Caco-2 (cell line): ENCODE data around the gene CSNK2A3. TPM values are rescaled to one million over a fixed set of nuclear protein-coding genes. Genes with fewer than 3 reads are reported as not detected.

Experiments
- BruUV-seq: library from RNA; stranded (reverse); fragments of 400-500 nt; replicated peaks from 2 replicates; lab custom pipeline; 2021; lab: Mats Ljungman, UMichigan
- CTCF ChIA-PET: fragments of 300-600 bp; sonication (Branson Sonifier 250); formaldehyde crosslinking; loops from one replicate; lab custom pipeline; 2022; ENCODE audit warnings: antibody characterized with exemption; lab: Charles Lee
- POLR2A ChIA-PET: fragments of 300-600 bp; sonication (Branson Sonifier 250); formaldehyde crosslinking; loops from one replicate; lab custom pipeline; 2022; ENCODE audit warnings: antibody characterized with exemption; lab: Charles Lee
- DNase-seq, 2 experiments: peaks; one replicate each; pipeline versions ENCODE4 v3.0.0 to v3.0.0-alpha.2; 2020 to 2022
- H3K27me3 ChIP-seq: replicated peaks from 2 replicates; pipeline ENCODE4 v1.6.0; 2011; ENCODE audit warnings: low read length; ENCODE audit not compliant: control insufficient read depth, insufficient read depth
- H3K36me3 ChIP-seq: 2 replicates; pipeline ENCODE4 v1.5.1; 2011; ENCODE audit warnings: low read length; ENCODE audit not compliant: control insufficient read depth, insufficient read depth
- H3K4me1 ChIP-seq: fragments of 250-450 bp; sonication (Bioruptor Pico); 2 replicates; pipeline ENCODE4 v1.5.1; 2020; ENCODE audit warnings: mild to moderate bottlenecking
- H3K4me3 ChIP-seq: 2 replicates; pipeline ENCODE4 v1.5.1; 2011; ENCODE audit warnings: low read depth, mild to moderate bottlenecking, control low read depth, low read length
- H3K9me3 ChIP-seq: fragments of 250-450 bp; sonication (Bioruptor Pico); 2 replicates; pipeline ENCODE4 v1.5.1; 2020; ENCODE audit warnings: mild to moderate bottlenecking, moderate library complexity
- H3K27ac Mint-ChIP-seq: one replicate; pipeline ENCODE4 v1.8.0; 2022; ENCODE audit warnings: mixed read lengths; ENCODE audit not compliant: unreplicated experiment
- H3K27me3 Mint-ChIP-seq: one replicate; pipeline ENCODE4 v1.8.0; 2022; ENCODE audit warnings: mixed read lengths; ENCODE audit not compliant: insufficient read depth, unreplicated experiment
- H3K36me3 Mint-ChIP-seq: one replicate; pipeline ENCODE4 v1.8.0; 2022; ENCODE audit warnings: mild to moderate bottlenecking, mixed read lengths; ENCODE audit not compliant: insufficient read depth, unreplicated experiment
- H3K4me1 Mint-ChIP-seq: one replicate; pipeline ENCODE4 v1.8.0; 2022; ENCODE audit warnings: low read depth, mixed read lengths; ENCODE audit not compliant: unreplicated experiment
- H3K4me3 Mint-ChIP-seq: one replicate; pipeline ENCODE4 v1.8.0; 2022; ENCODE audit warnings: mild to moderate bottlenecking, moderate library complexity, mixed read lengths; ENCODE audit not compliant: unreplicated experiment
- H3K9me3 Mint-ChIP-seq: one replicate; pipeline ENCODE4 v1.8.0; 2022; ENCODE audit warnings: mixed read lengths; ENCODE audit not compliant: unreplicated experiment
- CTCF ChIP-seq, 2 experiments: fragments of 200-600 bp in 1 of 2; IDR thresholded peaks; 1 replicate in 1 of 2; 2 replicates in 1 of 2; pipeline versions ENCODE4 v1.5.1 to v1.8.0; 2011 to 2022; ENCODE audit warnings: antibody characterized with exemption in 1 of 2, control low read depth in 1 of 2, inconsistent platforms in 1 of 2, low read depth in 1 of 2, low read length in 1 of 2, mild to moderate bottlenecking in 1 of 2, moderate library complexity in 1 of 2; ENCODE audit not compliant: insufficient read depth in 1 of 2, severe bottlenecking in 1 of 2, unreplicated experiment in 1 of 2
- intact Hi-C: fragments of 100-400 bp; cut with micrococcal nuclease; formaldehyde crosslinking; loops from one replicate; pipeline ENCODE4 v1.10.0; 2022; ENCODE audit not compliant: unreplicated experiment
- total RNA-seq: library from RNA; stranded (reverse); gene quantifications from 2 replicates; pipeline ENCODE4 v1.2.3, GENCODE V29; 2022

Gene CSNK2A3
- total RNA-seq, 1 experiment from 2014 or later: 0.75 TPM

DNA sequence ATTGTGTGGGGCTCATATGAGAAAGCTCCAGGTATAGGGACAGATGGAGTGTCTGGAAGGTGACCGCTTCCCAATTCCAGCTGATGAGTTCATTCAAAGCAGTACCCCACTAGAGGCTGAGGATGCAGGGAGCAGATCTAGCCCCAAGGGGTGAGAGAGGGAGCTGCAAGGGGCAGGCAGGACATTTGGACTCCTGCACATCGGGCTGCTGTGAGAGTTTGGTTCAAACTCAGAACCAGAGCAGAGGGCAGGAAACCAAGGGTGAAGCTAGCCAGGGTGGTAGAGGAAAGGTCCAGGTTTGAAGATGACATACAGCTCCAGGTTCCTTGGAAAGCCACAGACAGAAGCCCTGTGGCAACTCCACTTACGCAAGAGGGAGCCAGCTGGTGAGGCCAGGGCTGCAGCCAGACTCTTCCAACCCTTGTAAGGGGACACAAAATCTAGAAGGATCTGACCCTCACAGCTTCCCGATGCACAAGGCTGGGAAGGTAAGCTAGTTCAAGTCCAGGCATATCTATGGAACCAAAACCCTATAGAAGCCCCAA, 1.9 kb downstream of the CSNK2A3 start:
- no peak for DNase-seq
- Mint-ChIP-seq H3K9me3 (no peaks in the 10 kb centered on the region), H3K27ac (no peak overlapping the region), H3K27me3 (peaks cover 6% of the 10 kb centered on the region), H3K4me3 (no peak overlapping the region), H3K4me1 (peaks cover 9% of the 10 kb centered on the region), H3K36me3 (no peaks in the 10 kb centered on the region)
- no peaks in the 10 kb centered on the region for H3K9me3 ChIP-seq
- H3K4me3 ChIP-seq: no peak overlapping the region
- POLR2A ChIA-PET: no interaction called here
- no peaks in the 10 kb centered on the region for H3K27me3 ChIP-seq
- no peaks in the 10 kb centered on the region for H3K36me3 ChIP-seq
- BruUV-seq: no TSS peak
- CTCF ChIA-PET: no interaction called here
- intact Hi-C loops: no loop called here
- no peak for TF ChIP-seq CTCF (IDR thresholded peaks at IDR 0.05; ENCODE audit: insufficient read depth in 1 of 2, low read depth in 1 of 2, low read length in 1 of 2, severe bottlenecking in 1 of 2, unreplicated experiment in 1 of 2)
- peaks cover 8% of the 10 kb centered on the region; the same call in 1 of the 2 replicates for H3K4me1 ChIP-seq

GRCh38 chr11:11349870-11350337, 3.1 kb downstream of the CSNK2A3 start:
- no peaks in the 10 kb centered on the region for H3K9me3 ChIP-seq
- no peaks in the 10 kb centered on the region for H3K27me3 ChIP-seq
- CTCF ChIA-PET: no interaction called here
- Mint-ChIP-seq H3K27me3 (peaks cover 13% of the 10 kb centered on the region), H3K9me3 (no peaks in the 10 kb centered on the region), H3K36me3 (no peaks in the 10 kb centered on the region), H3K27ac (no peak overlapping the region), H3K4me1 (peaks cover 9% of the 10 kb centered on the region), H3K4me3 (no peak overlapping the region)
- DNase-seq: no peak
- POLR2A ChIA-PET: no interaction called here
- intact Hi-C loops: no loop called here
- H3K4me1 ChIP-seq: peaks cover 8% of the 10 kb centered on the region; the same call in 1 of the 2 replicates
- no peak for TF ChIP-seq CTCF (IDR thresholded peaks at IDR 0.05; ENCODE audit: insufficient read depth in 1 of 2, low read depth in 1 of 2, low read length in 1 of 2, severe bottlenecking in 1 of 2, unreplicated experiment in 1 of 2)
- no TSS peak for BruUV-seq
- H3K36me3 ChIP-seq: no peaks in the 10 kb centered on the region
- no peak overlapping the region for H3K4me3 ChIP-seq

DNA sequence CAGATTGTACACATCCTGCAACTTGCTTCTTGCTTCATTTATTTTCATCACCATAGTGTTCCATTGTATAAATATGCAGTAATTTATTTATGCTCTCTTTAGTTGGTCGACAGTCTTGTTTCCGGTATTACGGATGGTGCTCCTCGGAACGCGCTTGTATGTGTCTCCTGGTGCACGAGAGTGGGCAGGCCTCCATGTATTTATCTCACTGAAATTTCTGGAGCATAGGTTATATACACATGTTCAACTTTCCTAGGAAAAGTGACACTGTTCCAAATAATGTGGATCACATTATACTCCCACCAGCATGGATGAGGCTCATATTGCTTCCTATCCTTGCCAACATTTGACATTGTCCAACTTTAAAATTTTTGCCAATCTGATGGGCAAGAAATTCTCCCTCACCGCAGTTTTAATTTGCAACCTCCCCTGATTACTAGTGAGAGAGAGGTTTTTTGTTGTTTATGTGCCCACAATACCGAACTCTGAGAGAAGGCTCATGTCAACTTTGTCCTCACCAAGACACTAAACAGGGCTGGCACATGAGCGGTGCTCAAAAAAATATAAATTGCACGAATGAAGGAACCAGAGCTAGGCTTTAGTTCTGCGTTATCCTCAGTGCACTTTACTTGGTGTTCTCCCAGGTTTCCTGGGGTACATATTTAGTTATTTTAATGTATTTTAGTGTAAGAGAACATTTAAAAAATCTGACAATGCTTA, 3.8 kb downstream of the CSNK2A3 start:
- BruUV-seq: no TSS peak

More for the DNA sequence above, 3.8 kb downstream of the CSNK2A3 start:
- Mint-ChIP-seq H3K36me3 (no peaks in the 10 kb centered on the region), H3K27ac (no peak overlapping the region), H3K4me3 (no peak overlapping the region), H3K4me1 (peaks cover 9% of the 10 kb centered on the region), H3K27me3 (peaks cover 12% of the 10 kb centered on the region), H3K9me3 (no peaks in the 10 kb centered on the region)
- DNase-seq: no peak
- CTCF ChIA-PET: no interaction called here
- Histone ChIP-seq H3K4me3 (no peak overlapping the region), H3K9me3 (no peaks in the 10 kb centered on the region), H3K4me1 (peaks cover 8% of the 10 kb centered on the region; the same call in 1 of the 2 replicates), H3K27me3 (peaks cover 1% of the 10 kb centered on the region; the same call in 1 of the 2 replicates), H3K36me3 (no peaks in the 10 kb centered on the region)
- POLR2A ChIA-PET: no interaction called here
- intact Hi-C loops: no loop called here
- TF ChIP-seq CTCF (IDR thresholded peaks at IDR 0.05; ENCODE audit: insufficient read depth in 1 of 2, low read depth in 1 of 2, low read length in 1 of 2, severe bottlenecking in 1 of 2, unreplicated experiment in 1 of 2): no peak
